Hematopoietic multipotent progenitor cell treated with erythropoietin and hydrocortisone succinate and interleukin-3 and kit ligand, for 15 days (in vitro differentiated cells): ENCODE measurements around the gene PGRMC1.
"Not testable (repeated sequence)": the region's sequence is repeated elsewhere in the genome, so short reads cannot be mapped to it uniquely, and the experiment has no call there.

Experiments used
- DNase-seq: peaks from one replicate; pipeline ENCODE4 v3.0.0-alpha.2; 2015; ENCODE audit warnings: low spot score

Gene PGRMC1

GRCh38 chrX:119235051-119235511 is 1.0 kb upstream of the PGRMC1 start:
- DNase-seq = no peak

GRCh38 chrX:119236623-119237561 is 807 bp downstream of the PGRMC1 start:
- DNase-seq = no peak

GRCh38 chrX:119237562-119237942 is 1.5 kb downstream of the PGRMC1 start:
- DNase-seq = no peak

GRCh38 chrX:119238557-119238956 is 2.5 kb downstream of the PGRMC1 start:
- peak; percentile 3 for DNase-seq

- DNase-seq = no peak
These were observed 4.3 kb downstream of the PGRMC1 start for GRCh38 chrX:119240356-119240755.

GRCh38 chrX:119247702-119248101 is 11.6 kb downstream of the PGRMC1 start:
- DNase-seq = no peak

- no peak for DNase-seq
These were observed 13.8 kb downstream of the PGRMC1 start for GRCh38 chrX:119249891-119250290.

- no peak for DNase-seq
These were observed 15.3 kb downstream of the PGRMC1 start for GRCh38 chrX:119251386-119251785.

GRCh38 chrX:119252716-119253115 is 16.6 kb downstream of the PGRMC1 start:
- no peak for DNase-seq

- peak; percentile 4 for DNase-seq
These were observed 30.4 kb downstream of the PGRMC1 start for GRCh38 chrX:119266364-119266995.

- not testable (repeated sequence) for DNase-seq
These were observed 31.0 kb downstream of the PGRMC1 start for GRCh38 chrX:119267115-119267514.

- DNase-seq = no peak
These were observed 36.9 kb downstream of the PGRMC1 start for GRCh38 chrX:119272882-119273419.

- peak; percentile 38 for DNase-seq
These were observed 37.5 kb downstream of the PGRMC1 start for GRCh38 chrX:119273420-119274192.

GRCh38 chrX:119282347-119282746 is 46.3 kb downstream of the PGRMC1 start:
- DNase-seq = not testable (repeated sequence)

GRCh38 chrX:119288890-119289393 is 52.9 kb downstream of the PGRMC1 start:
- no peak for DNase-seq

GRCh38 chrX:119290476-119290875 is 54.4 kb downstream of the PGRMC1 start:
- no peak for DNase-seq

- not testable (repeated sequence) for DNase-seq
These were observed 55.2 kb downstream of the PGRMC1 start for GRCh38 chrX:119291246-119291645.

- DNase-seq = no peak
These were observed 56.4 kb downstream of the PGRMC1 start for GRCh38 chrX:119292445-119292844.
